ENCODE results near the gene DDX3X. TPM values are rescaled to one million over a fixed set of nuclear protein-coding genes. Genes with fewer than 3 reads are reported as not detected.
"Not testable (repeated sequence)": the region's sequence is repeated elsewhere in the genome, so short reads cannot be mapped to it uniquely, and the experiment has no call there.

DDX3X gene
- total and polyA plus RNA-seq, 2 experiments from 2014 or later, result 68.1 to 239 TPM

GRCh38 chrX:41369152-41369551 is 35.2 kb downstream of the DDX3X start (continued):
- TF ChIP-seq, protein P1, sequence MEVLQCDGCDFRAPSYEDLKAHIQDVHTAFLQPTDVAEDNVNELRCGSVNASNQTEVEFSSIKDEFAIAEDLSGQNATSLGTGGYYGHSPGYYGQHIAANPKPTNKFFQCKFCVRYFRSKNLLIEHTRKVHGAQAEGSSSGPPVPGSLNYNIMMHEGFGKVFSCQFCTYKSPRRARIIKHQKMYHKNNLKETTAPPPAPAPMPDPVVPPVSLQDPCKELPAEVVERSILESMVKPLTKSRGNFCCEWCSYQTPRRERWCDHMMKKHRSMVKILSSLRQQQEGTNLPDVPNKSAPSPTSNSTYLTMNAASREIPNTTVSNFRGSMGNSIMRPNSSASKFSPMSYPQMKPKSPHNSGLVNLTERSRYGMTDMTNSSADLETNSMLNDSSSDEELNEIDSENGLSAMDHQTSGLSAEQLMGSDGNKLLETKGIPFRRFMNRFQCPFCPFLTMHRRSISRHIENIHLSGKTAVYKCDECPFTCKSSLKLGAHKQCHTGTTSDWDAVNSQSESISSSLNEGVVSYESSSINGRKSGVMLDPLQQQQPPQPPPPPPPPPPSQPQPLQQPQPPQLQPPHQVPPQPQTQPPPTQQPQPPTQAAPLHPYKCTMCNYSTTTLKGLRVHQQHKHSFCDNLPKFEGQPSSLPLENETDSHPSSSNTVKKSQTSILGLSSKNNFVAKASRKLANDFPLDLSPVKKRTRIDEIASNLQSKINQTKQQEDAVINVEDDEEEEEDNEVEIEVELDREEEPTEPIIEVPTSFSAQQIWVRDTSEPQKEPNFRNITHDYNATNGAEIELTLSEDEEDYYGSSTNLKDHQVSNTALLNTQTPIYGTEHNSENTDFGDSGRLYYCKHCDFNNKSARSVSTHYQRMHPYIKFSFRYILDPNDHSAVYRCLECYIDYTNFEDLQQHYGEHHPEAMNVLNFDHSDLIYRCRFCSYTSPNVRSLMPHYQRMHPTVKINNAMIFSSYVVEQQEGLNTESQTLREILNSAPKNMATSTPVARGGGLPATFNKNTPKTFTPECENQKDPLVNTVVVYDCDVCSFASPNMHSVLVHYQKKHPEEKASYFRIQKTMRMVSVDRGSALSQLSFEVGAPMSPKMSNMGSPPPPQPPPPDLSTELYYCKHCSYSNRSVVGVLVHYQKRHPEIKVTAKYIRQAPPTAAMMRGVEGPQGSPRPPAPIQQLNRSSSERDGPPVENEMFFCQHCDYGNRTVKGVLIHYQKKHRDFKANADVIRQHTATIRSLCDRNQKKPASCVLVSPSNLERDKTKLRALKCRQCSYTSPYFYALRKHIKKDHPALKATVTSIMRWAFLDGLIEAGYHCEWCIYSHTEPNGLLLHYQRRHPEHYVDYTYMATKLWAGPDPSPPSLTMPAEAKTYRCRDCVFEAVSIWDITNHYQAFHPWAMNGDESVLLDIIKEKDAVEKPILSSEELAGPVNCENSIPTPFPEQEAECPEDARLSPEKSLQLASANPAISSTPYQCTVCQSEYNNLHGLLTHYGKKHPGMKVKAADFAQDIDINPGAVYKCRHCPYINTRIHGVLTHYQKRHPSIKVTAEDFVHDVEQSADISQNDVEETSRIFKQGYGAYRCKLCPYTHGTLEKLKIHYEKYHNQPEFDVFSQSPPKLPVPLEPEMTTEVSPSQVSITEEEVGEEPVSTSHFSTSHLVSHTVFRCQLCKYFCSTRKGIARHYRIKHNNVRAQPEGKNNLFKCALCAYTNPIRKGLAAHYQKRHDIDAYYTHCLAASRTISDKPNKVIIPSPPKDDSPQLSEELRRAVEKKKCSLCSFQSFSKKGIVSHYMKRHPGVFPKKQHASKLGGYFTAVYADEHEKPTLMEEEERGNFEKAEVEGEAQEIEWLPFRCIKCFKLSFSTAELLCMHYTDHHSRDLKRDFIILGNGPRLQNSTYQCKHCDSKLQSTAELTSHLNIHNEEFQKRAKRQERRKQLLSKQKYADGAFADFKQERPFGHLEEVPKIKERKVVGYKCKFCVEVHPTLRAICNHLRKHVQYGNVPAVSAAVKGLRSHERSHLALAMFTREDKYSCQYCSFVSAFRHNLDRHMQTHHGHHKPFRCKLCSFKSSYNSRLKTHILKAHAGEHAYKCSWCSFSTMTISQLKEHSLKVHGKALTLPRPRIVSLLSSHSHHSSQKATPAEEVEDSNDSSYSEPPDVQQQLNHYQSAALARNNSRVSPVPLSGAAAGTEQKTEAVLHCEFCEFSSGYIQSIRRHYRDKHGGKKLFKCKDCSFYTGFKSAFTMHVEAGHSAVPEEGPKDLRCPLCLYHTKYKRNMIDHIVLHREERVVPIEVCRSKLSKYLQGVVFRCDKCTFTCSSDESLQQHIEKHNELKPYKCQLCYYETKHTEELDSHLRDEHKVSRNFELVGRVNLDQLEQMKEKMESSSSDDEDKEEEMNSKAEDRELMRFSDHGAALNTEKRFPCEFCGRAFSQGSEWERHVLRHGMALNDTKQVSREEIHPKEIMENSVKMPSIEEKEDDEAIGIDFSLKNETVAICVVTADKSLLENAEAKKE (CRISPR knock-in tag; IDR thresholded peaks at IDR 0.05), result no peak

DNA sequence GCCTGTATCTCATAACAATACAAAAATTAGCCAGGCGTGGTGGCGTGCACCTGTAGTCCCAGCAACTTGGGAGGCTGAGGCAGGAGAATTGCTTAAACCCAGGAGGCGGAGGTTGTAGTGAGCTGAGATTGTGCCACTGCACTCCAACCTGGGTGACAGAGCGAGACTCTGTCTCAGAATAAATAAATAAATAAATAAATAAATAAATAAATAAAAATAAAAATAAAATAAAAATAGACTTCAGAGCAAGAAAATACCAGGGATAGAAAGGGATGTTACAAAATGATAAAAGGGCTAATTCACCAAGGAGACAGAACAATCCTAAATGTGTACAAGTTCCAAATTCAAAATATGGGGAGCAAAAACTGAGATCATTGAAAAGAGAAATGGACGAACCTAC is 37.6 kb downstream of the DDX3X start:
- H3F3A ChIP-seq (replicated peaks; ENCODE audit: low read depth); H3K79me2 ChIP-seq (replicated peaks; ENCODE audit: insufficient read depth); H3K27ac Mint-ChIP-seq; H3K4me3 ChIP-seq; H3K27me3 Mint-ChIP-seq (ENCODE audit: insufficient read depth, low read depth, poor library complexity); H3K4me2 ChIP-seq; H3K27ac ChIP-seq (ENCODE audit: low read depth); H3K36me3 ChIP-seq (ENCODE audit: insufficient read depth); H3K9me3 Mint-ChIP-seq; ATAC-seq; H2AFZ ChIP-seq; H3K27me3 ChIP-seq (ENCODE audit: insufficient read depth); DNase-seq (ENCODE audit: low spot score); H3K9me2 ChIP-seq (ENCODE audit: insufficient read depth); H3K36me3 Mint-ChIP-seq (ENCODE audit: low read depth); H4K20me1 ChIP-seq (replicated peaks; ENCODE audit: insufficient read depth); H3K4me1 Mint-ChIP-seq; H3K4me3 Mint-ChIP-seq; H3K4me1 ChIP-seq (ENCODE audit: insufficient read depth): not testable (repeated sequence)

GRCh38 chrX:41373989-41374606 is 40.1 kb downstream of the DDX3X start:
- DNase-seq (ENCODE audit: low spot score) (no peak), ATAC-seq (no peak)
- Mint-ChIP-seq H3K36me3 (ENCODE audit: low read depth) (0 out of 3 replicates have a peak, but pooled peaks cover under 1% of the 10 kb centered on the region), H3K4me1 (no peaks in the 10 kb centered on the region), H3K4me3 (no peak overlapping the region), H3K27ac (no peak overlapping the region), H3K27me3 (ENCODE audit: insufficient read depth, low read depth, poor library complexity) (peaks cover 3% of the 10 kb centered on the region), H3K9me3 (no peaks in the 10 kb centered on the region; the same call in 1 of the 3 replicates)
- H3K9me2 ChIP-seq (ENCODE audit: insufficient read depth), result no peaks in the 10 kb centered on the region
- no peak overlapping the region for H3K4me2 ChIP-seq
- no peak for TF ChIP-seq JUNB (IDR thresholded peaks at IDR 0.05; ENCODE audit: unreplicated experiment)
- no peak for TF ChIP-seq EZH2 (IDR thresholded peaks at IDR 0.05; ENCODE audit: low read depth, unreplicated experiment)
- TF ChIP-seq ZNF114 (CRISPR knock-in tag; IDR thresholded peaks at IDR 0.05), result no peak
- H3F3A ChIP-seq (replicated peaks; ENCODE audit: low read depth), result no peaks in the 10 kb centered on the region
- no peaks in the 10 kb centered on the region for H3K27me3 ChIP-seq (ENCODE audit: insufficient read depth)
- no peaks in the 10 kb centered on the region for H3K36me3 ChIP-seq (ENCODE audit: insufficient read depth)
- H3K4me1 ChIP-seq (ENCODE audit: insufficient read depth), result no peaks in the 10 kb centered on the region
- no peaks in the 10 kb centered on the region for H4K20me1 ChIP-seq (replicated peaks; ENCODE audit: insufficient read depth)
- no peak overlapping the region for H3K27ac ChIP-seq (ENCODE audit: low read depth)
- no peak overlapping the region for H3K4me3 ChIP-seq
- H2AFZ ChIP-seq, result no peak overlapping the region
- no peaks in the 10 kb centered on the region for H3K79me2 ChIP-seq (replicated peaks; ENCODE audit: insufficient read depth)

All from GM23338 (cell line).